22Rv1 (cell line): ENCODE measurements around the gene IMMP2L.

ENCODE experiments used
- H3K27ac ChIP-seq: fragments of 450-650 bp; 2 replicates; pipeline ENCODE4 v1.5.1; 2017
- CTCF ChIP-seq: fragments of 450-650 bp; IDR thresholded peaks from 2 replicates; pipeline ENCODE4 v1.5.1; 2017; ENCODE audit warnings: mild to moderate bottlenecking
- ZFX ChIP-seq: fragments of 450-650 bp; IDR thresholded peaks from 2 replicates; pipeline ENCODE4 v1.6.1; 2017; ENCODE audit warnings: antibody characterized with exemption, borderline replicate concordance

IMMP2L gene

GRCh38 chr7:111018447-111018846 is 543.8 kb downstream of the IMMP2L start:
- TF ChIP-seq ZFX (no peak), CTCF (no peak)
- H3K27ac ChIP-seq, result no peak overlapping the region

- no peak for TF ChIP-seq CTCF
- H3K27ac ChIP-seq, result no peak overlapping the region
Measured at GRCh38 chr7:111014079-111014478, 548.2 kb downstream of the IMMP2L start.

GRCh38 chr7:111012799-111013675 is 549.3 kb downstream of the IMMP2L start:
- no peak overlapping the region for H3K27ac ChIP-seq
- no peak for TF ChIP-seq CTCF
- no peak for TF ChIP-seq ZFX

- H3K27ac ChIP-seq, result no peak overlapping the region
- TF ChIP-seq CTCF, result no peak
- TF ChIP-seq ZFX, result no peak
Measured at GRCh38 chr7:111012149-111012548, 550.1 kb downstream of the IMMP2L start.

GRCh38 chr7:111011520-111011919 is 550.8 kb downstream of the IMMP2L start:
- H3K27ac ChIP-seq, result no peak overlapping the region
- TF ChIP-seq ZFX, result no peak
- no peak for TF ChIP-seq CTCF

GRCh38 chr7:111010798-111011197 is 551.5 kb downstream of the IMMP2L start:
- TF ChIP-seq ZFX (no peak), CTCF (no peak)
- H3K27ac ChIP-seq, result no peak overlapping the region

- TF ChIP-seq CTCF, result no peak
- H3K27ac ChIP-seq, result no peak overlapping the region
Measured at GRCh38 chr7:111009526-111010040, 552.7 kb downstream of the IMMP2L start.
